Endothelial cell of umbilical vein (primary cell): ENCODE measurements around the gene PDE10A. TPM values are rescaled to one million over a fixed set of nuclear protein-coding genes. Genes with fewer than 3 reads are reported as not detected.
"Not testable (repeated sequence)": the region's sequence is repeated elsewhere in the genome, so short reads cannot be mapped to it uniquely, and the experiment has no call there.

Experiments used
- BruUV-seq: library from RNA; stranded (reverse); fragments of 400-500 nt; replicated peaks from 2 replicates; lab custom pipeline; 2021; lab: Mats Ljungman, UMichigan
- CTCF ChIA-PET: fragments of 300-600, 350-600 bp; sonication (Branson Sonifier 250); formaldehyde crosslinking; loops from one replicate; lab custom pipeline; 2021; ENCODE audit warnings: antibody characterized with exemption, inconsistent platforms; lab: Charles Lee
- POLR2A ChIA-PET: fragments of 300-600, 350-600 bp; sonication (Branson Sonifier 250); formaldehyde crosslinking; loops from one replicate; lab custom pipeline; 2021; ENCODE audit warnings: antibody characterized with exemption, inconsistent platforms; lab: Charles Lee
- DNase-seq: peaks from one replicate; pipeline ENCODE4 v3.0.0-alpha.2; 2011; ENCODE audit warnings: low read depth, low spot score
- FAIRE-seq: peaks from 2 replicates; lab custom pipeline; 2011; peaks lifted over from hg19 to GRCh38; lab: Jason Lieb, UNC
- H2AFZ ChIP-seq: 2 replicates; pipeline ENCODE4 v1.6.0; 2012; ENCODE audit warnings: low read depth, low read length, control low read depth, inconsistent platforms
- H3K27ac ChIP-seq: 2 replicates; pipeline ENCODE4 v1.5.1; 2011; ENCODE audit warnings: low read depth, mild to moderate bottlenecking, control low read depth, low read length, moderate library complexity; ENCODE audit not compliant: insufficient read depth
- H3K27me3 ChIP-seq, 2 experiments: 2 replicates each; pipeline versions ENCODE4 v1.6.0 to v1.6.1; 2011; ENCODE audit warnings: low read length in 2 of 2, mixed read lengths in 1 of 2; ENCODE audit not compliant: control insufficient read depth in 2 of 2, insufficient read depth in 2 of 2
- H3K36me3 ChIP-seq, 2 experiments: 2 replicates in 1 of 2; 3 replicates in 1 of 2; pipeline ENCODE4 v1.5.1; 2011; ENCODE audit warnings: low read length in 2 of 2, mild to moderate bottlenecking in 1 of 2, moderate library complexity in 1 of 2; ENCODE audit not compliant: control insufficient read depth in 2 of 2, insufficient read depth in 2 of 2; ENCODE audit errors: extremely low read depth in 1 of 2
- H3K4me1 ChIP-seq: 3 replicates; pipeline ENCODE4 v1.5.1; 2011; ENCODE audit warnings: mild to moderate bottlenecking, low read length; ENCODE audit not compliant: control insufficient read depth, insufficient read depth; ENCODE audit errors: extremely low read depth
- H3K4me2 ChIP-seq: 2 replicates; pipeline ENCODE4 v1.6.1; 2011; ENCODE audit warnings: low read length, control low read depth, mixed read lengths; ENCODE audit not compliant: insufficient read depth
- H3K4me3 ChIP-seq, 3 experiments: fragments of 200-600 bp in 1 of 3; sonication (generic), shearing (Covaris generic) in 1 of 3; replicated peaks in 1 of 3; 2 replicates each; pipeline ENCODE4 v1.5.1; 2011 to 2016; ENCODE audit warnings: control low read depth in 3 of 3, low read length in 3 of 3, mild to moderate bottlenecking in 2 of 3, inconsistent platforms in 1 of 3, low read depth in 1 of 3, moderate library complexity in 1 of 3; ENCODE audit not compliant: insufficient read depth in 1 of 3
- H3K79me2 ChIP-seq: 2 replicates; pipeline ENCODE4 v1.6.0; 2012; ENCODE audit warnings: low read length, inconsistent platforms; ENCODE audit not compliant: control insufficient read depth, insufficient read depth
- H3K9ac ChIP-seq: replicated peaks from 2 replicates; pipeline ENCODE3; 2011; ENCODE audit warnings: low read length, control low read depth; ENCODE audit not compliant: insufficient read depth; ENCODE audit errors: extremely low read depth
- H3K9me1 ChIP-seq: replicated peaks from 3 replicates; pipeline ENCODE4 v1.6.0; 2011; ENCODE audit warnings: mild to moderate bottlenecking, low read length; ENCODE audit not compliant: control insufficient read depth, insufficient read depth; ENCODE audit errors: extremely low read depth
- H3K9me3 ChIP-seq: replicated peaks from 2 replicates; pipeline ENCODE4 v1.5.1; 2012; ENCODE audit warnings: low read length, inconsistent platforms; ENCODE audit not compliant: control insufficient read depth, insufficient read depth
- H4K20me1 ChIP-seq: replicated peaks from 2 replicates; pipeline ENCODE3; 2011; ENCODE audit warnings: mild to moderate bottlenecking, low read length; ENCODE audit not compliant: control insufficient read depth, insufficient read depth; ENCODE audit errors: extremely low read depth
- EZH2 ChIP-seq: IDR thresholded peaks from 2 replicates; pipeline ENCODE4 v1.6.1; 2012; ENCODE audit warnings: borderline replicate concordance, low read depth, mild to moderate bottlenecking, moderate library complexity, low read length, inconsistent platforms; ENCODE audit not compliant: severe bottlenecking
- FOS ChIP-seq: IDR thresholded peaks from 2 replicates; pipeline ENCODE4 v1.6.1; 2011; ENCODE audit warnings: mild to moderate bottlenecking, low read length, moderate library complexity, borderline replicate concordance; ENCODE audit not compliant: insufficient read depth
- GATA2 ChIP-seq: IDR thresholded peaks from 2 replicates; pipeline ENCODE4 v1.7.0; 2011; ENCODE audit warnings: low read depth, mild to moderate bottlenecking, moderate library complexity, mixed read lengths, low read length; ENCODE audit not compliant: insufficient read length, insufficient read depth
- JUN ChIP-seq: IDR thresholded peaks from 2 replicates; pipeline ENCODE4 v1.6.1; 2011; ENCODE audit warnings: borderline replicate concordance, low read depth; ENCODE audit not compliant: insufficient read length, insufficient read depth
- MYC ChIP-seq: IDR thresholded peaks from one replicate; pipeline ENCODE4 v1.6.1; 2011; ENCODE audit warnings: mild to moderate bottlenecking, low read depth, low read length
- POLR2A ChIP-seq: IDR thresholded peaks from 2 replicates; pipeline ENCODE4 v1.6.1; 2012; ENCODE audit warnings: low read depth, mild to moderate bottlenecking, control low read depth, low read length
- POLR2AphosphoS5 ChIP-seq: IDR thresholded peaks from 2 replicates; pipeline ENCODE4 v1.6.1; 2012; ENCODE audit warnings: low read depth, mild to moderate bottlenecking, control low read depth, low read length, moderate library complexity; ENCODE audit not compliant: insufficient read depth
- dilution Hi-C: fragments of 300-500 bp; cut with MboI; formaldehyde crosslinking; loops from one replicate; pipeline ENCODE4 v1.15.0; 2019; ENCODE audit warnings: low sequenced_read_pairs; ENCODE audit not compliant: extremely low pct_ligation_motif_present
- intact Hi-C: fragments of 100-400 bp; cut with micrococcal nuclease; formaldehyde crosslinking; loops from one replicate; pipeline ENCODE4 v1.10.0; 2022
- polyA plus RNA-seq, 4 experiments: library from polyadenylated mRNA; depleted of rRNA in 3 of 4; stranded (reverse) in 3 of 4; unstranded in 1 of 4; fragments of >200 nt; gene quantifications; 2 replicates each; pipeline versions ENCODE4 v1.2.1 to v1.2.3, GENCODE V29; 2011 to 2012; ENCODE audit warnings: missing spikeins in 1 of 4
- total RNA-seq: library from RNA; stranded (reverse); gene quantifications from 2 replicates; pipeline ENCODE4 v1.2.3, GENCODE V29; 2021
- TF ChIP-seq, protein P1 (sequence below), 2 donors: IDR thresholded peaks; 1 replicate in 1 of 2; 2 replicates in 1 of 2; pipeline ENCODE4 v1.5.1; 2011; ENCODE audit warnings: low read length in 2 of 2, mild to moderate bottlenecking in 2 of 2, moderate library complexity in 2 of 2, control low read depth in 1 of 2, inconsistent platforms in 1 of 2, low read depth in 1 of 2; ENCODE audit not compliant: insufficient read depth in 1 of 2; ENCODE audit errors: extremely low read depth in 1 of 2
- TF ChIP-seq, protein P2 (sequence below): IDR thresholded peaks from 2 replicates; pipeline ENCODE4 v1.6.1; 2011; ENCODE audit not compliant: insufficient read depth, insufficient read length

Gene PDE10A
- total and polyA plus RNA-seq, 2 donors (not counting 3 experiments of a cell fraction or from before 2014, with no cell fraction given) = 0.86 to 2.9 TPM

DNA sequence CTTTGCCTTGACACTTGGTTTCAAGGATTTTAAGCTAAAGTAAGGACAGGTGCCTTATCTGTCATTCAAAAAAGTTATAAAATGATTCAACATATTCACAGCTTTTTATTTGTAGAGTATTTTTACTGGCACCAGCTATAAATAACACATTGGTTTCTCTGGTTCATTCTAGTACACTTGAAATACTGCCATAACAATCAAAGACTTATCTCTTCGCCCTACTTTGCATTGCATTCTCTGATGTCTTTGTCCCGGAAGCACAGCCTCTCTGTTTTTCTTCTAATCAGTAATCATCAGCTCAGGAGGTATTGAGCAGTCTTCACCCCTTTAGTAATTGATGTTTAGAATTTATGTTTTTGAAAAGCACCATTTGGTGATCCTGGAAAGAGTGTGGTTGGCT lies 156.4 kb downstream of the PDE10A start:
- intact Hi-C loops = no loop called here
- FAIRE-seq = no peak

DNA sequence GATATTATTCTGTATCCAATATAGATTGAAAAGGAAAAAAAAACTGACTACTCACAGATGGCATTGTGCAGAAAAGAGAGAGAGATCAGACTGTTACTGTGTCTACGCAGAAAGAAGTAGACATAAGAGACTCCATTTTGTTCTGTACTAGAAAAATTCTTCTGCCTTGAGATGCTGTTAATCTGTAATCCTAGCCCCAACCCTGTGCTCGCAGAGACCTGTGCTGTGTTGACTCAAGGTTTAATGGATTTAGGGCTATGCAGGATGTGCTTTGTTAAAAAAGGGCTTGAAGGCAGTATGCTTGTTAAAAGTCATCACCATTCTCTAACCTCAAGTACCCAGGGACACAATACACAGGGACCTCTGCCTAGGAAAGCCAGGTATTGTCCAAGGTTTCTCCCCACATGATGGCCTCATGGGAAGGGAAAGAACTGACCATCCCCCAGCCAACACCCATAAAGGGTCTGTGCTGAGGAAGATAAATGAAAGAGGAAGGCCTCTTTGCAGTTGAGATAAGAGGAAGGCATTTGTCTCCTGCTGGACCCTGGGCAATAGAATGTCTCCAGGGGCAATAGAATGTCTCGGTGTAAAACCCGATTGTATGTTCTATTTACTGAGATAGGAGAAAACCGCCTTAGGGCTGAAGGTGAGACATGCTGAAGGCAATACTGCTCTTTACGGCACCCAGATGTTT lies 162.7 kb downstream of the PDE10A start:
- DNase-seq, POLR2A ChIA-PET, H4K20me1 ChIP-seq, H3K27ac ChIP-seq, H2AFZ ChIP-seq, FAIRE-seq, H3K4me2 ChIP-seq, H3K9me1 ChIP-seq, H3K36me3 ChIP-seq, intact Hi-C loops, dilution Hi-C loops, H3K4me1 ChIP-seq, BruUV-seq, H3K9me3 ChIP-seq, H3K9ac ChIP-seq, H3K27me3 ChIP-seq, H3K79me2 ChIP-seq, H3K4me3 ChIP-seq: not testable (repeated sequence)
- CTCF ChIA-PET = interaction anchor here (1.1 kb wide), 1 partner anchor 60 kb away, joined by 4 read pairs; no protein-coding TSS in a partner anchor

More for the DNA sequence above, 156.4 kb downstream of the PDE10A start:
- no peak overlapping the region for H2AFZ ChIP-seq
- no peaks in the 10 kb centered on the region for H4K20me1 ChIP-seq
- no TSS peak for BruUV-seq
- no peaks in the 10 kb centered on the region for H3K4me1 ChIP-seq
- H3K79me2 ChIP-seq = no peaks in the 10 kb centered on the region
- ChIA-PET CTCF (interaction anchor here (1.2 to 1.5 kb wide), 2 partner anchors 8 to 67 kb away, joined by 3 to 4 read pairs; no protein-coding TSS in a partner anchor), POLR2A (no interaction called here)
- H3K9me3 ChIP-seq = no peaks in the 10 kb centered on the region
- H3K27ac ChIP-seq = no peak overlapping the region
- H3K9me1 ChIP-seq = no peaks in the 10 kb centered on the region
- no peak overlapping the region for H3K4me3 ChIP-seq
- H3K9ac ChIP-seq = no peak overlapping the region
- H3K27me3 ChIP-seq = no peaks in the 10 kb centered on the region
- dilution Hi-C loops = no loop called here
- DNase-seq = no peak
- no peak overlapping the region for H3K4me2 ChIP-seq
- no peak for TF ChIP-seq JUN
- no peak for TF ChIP-seq POLR2A
- TF ChIP-seq, protein P1, sequence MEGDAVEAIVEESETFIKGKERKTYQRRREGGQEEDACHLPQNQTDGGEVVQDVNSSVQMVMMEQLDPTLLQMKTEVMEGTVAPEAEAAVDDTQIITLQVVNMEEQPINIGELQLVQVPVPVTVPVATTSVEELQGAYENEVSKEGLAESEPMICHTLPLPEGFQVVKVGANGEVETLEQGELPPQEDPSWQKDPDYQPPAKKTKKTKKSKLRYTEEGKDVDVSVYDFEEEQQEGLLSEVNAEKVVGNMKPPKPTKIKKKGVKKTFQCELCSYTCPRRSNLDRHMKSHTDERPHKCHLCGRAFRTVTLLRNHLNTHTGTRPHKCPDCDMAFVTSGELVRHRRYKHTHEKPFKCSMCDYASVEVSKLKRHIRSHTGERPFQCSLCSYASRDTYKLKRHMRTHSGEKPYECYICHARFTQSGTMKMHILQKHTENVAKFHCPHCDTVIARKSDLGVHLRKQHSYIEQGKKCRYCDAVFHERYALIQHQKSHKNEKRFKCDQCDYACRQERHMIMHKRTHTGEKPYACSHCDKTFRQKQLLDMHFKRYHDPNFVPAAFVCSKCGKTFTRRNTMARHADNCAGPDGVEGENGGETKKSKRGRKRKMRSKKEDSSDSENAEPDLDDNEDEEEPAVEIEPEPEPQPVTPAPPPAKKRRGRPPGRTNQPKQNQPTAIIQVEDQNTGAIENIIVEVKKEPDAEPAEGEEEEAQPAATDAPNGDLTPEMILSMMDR (IDR thresholded peaks at IDR 0.05; ENCODE audit: extremely low read depth in 1 of 2, insufficient read depth in 1 of 2, low read depth in 1 of 2, low read length in 2 of 2) = no peak
- TF ChIP-seq POLR2AphosphoS5 = no peak
- TF ChIP-seq, protein P2, sequence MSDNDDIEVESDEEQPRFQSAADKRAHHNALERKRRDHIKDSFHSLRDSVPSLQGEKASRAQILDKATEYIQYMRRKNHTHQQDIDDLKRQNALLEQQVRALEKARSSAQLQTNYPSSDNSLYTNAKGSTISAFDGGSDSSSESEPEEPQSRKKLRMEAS = no peak
- no peak for TF ChIP-seq FOS
- TF ChIP-seq GATA2 = no peak
- TF ChIP-seq EZH2 = no peak
- no peak for TF ChIP-seq MYC
- no peaks in the 10 kb centered on the region for H3K36me3 ChIP-seq
